ENCODE data around the gene HOXD3. TPM values are rescaled to one million over a fixed set of nuclear protein-coding genes. Genes with fewer than 3 reads are reported as not detected.

Gene HOXD3
- total RNA-seq, 2 donors from 2014 or later, result 2.2 to 5.3 TPM

- no peak for DNase-seq (ENCODE audit: low spot score)
- H3K4me3 ChIP-seq, result no peak overlapping the region
- no peaks in the 10 kb centered on the region for H3K36me3 ChIP-seq
- no peaks in the 10 kb centered on the region for H3K4me1 ChIP-seq (replicated peaks)
- no peak overlapping the region for H3K27ac ChIP-seq
- TF ChIP-seq CTCF (IDR thresholded peaks at IDR 0.05) (no peak), POLR2A (IDR thresholded peaks at IDR 0.05) (no peak), POLR2AphosphoS5 (IDR thresholded peaks at IDR 0.05) (no peak)
- WGBS, result 71% methylated on average over 11 of the region's 11 CpGs
- intact Hi-C loops (cut with DNase I), result no loop called here
- no peaks in the 10 kb centered on the region for H3K9me3 ChIP-seq
- H3K27me3 ChIP-seq (replicated peaks; ENCODE audit: insufficient read depth), result no peaks in the 10 kb centered on the region
Observed at GRCh38 chr2:176148751-176149421, 8.2 kb upstream of the HOXD3 start.

GRCh38 chr2:176149481-176149938 is 7.6 kb upstream of the HOXD3 start:
- intact Hi-C loops (cut with DNase I), result no loop called here
- H3K27ac ChIP-seq, result no peak overlapping the region
- no peak for TF ChIP-seq CTCF (IDR thresholded peaks at IDR 0.05)
- no peak for TF ChIP-seq POLR2AphosphoS5 (IDR thresholded peaks at IDR 0.05)
- TF ChIP-seq POLR2A (IDR thresholded peaks at IDR 0.05), result no peak
- H3K36me3 ChIP-seq, result no peaks in the 10 kb centered on the region
- WGBS, result 75% methylated on average over 22 of the region's 22 CpGs
- no peak for DNase-seq (ENCODE audit: low spot score)
- no peaks in the 10 kb centered on the region for H3K4me1 ChIP-seq (replicated peaks)
- no peak overlapping the region for H3K4me3 ChIP-seq
- no peaks in the 10 kb centered on the region for H3K27me3 ChIP-seq (replicated peaks; ENCODE audit: insufficient read depth)
- H3K9me3 ChIP-seq, result no peaks in the 10 kb centered on the region

- TF ChIP-seq POLR2A (IDR thresholded peaks at IDR 0.05) (no peak), POLR2AphosphoS5 (IDR thresholded peaks at IDR 0.05) (no peak), CTCF (IDR thresholded peaks at IDR 0.05) (no peak)
- intact Hi-C loops (cut with DNase I), result no loop called here
- Histone ChIP-seq H3K4me3 (no peak overlapping the region), H3K27me3 (replicated peaks; ENCODE audit: insufficient read depth) (no peaks in the 10 kb centered on the region), H3K9me3 (no peaks in the 10 kb centered on the region), H3K36me3 (no peaks in the 10 kb centered on the region), H3K27ac (no peak overlapping the region), H3K4me1 (replicated peaks) (no peaks in the 10 kb centered on the region)
- WGBS, result 66% methylated on average over 24 of the region's 24 CpGs
- no peak for DNase-seq (ENCODE audit: low spot score)
Observed at GRCh38 chr2:176149939-176150583, 7.0 kb upstream of the HOXD3 start.

- intact Hi-C loops (cut with DNase I), result no loop called here
- no peak overlapping the region for H3K4me3 ChIP-seq
- H3K9me3 ChIP-seq, result no peaks in the 10 kb centered on the region
- DNase-seq (ENCODE audit: low spot score), result no peak
- H3K4me1 ChIP-seq (replicated peaks), result no peaks in the 10 kb centered on the region
- no peaks in the 10 kb centered on the region for H3K27me3 ChIP-seq (replicated peaks; ENCODE audit: insufficient read depth)
- H3K36me3 ChIP-seq, result no peaks in the 10 kb centered on the region
- TF ChIP-seq CTCF (IDR thresholded peaks at IDR 0.05), result no peak
- no peak for TF ChIP-seq POLR2AphosphoS5 (IDR thresholded peaks at IDR 0.05)
- TF ChIP-seq POLR2A (IDR thresholded peaks at IDR 0.05), result no peak
- H3K27ac ChIP-seq, result no peak overlapping the region
- WGBS, result 68% methylated on average over 14 of the region's 14 CpGs
Observed at GRCh38 chr2:176150584-176151441, 6.3 kb upstream of the HOXD3 start.
